ENCODE data around the gene CCN5. TPM values are rescaled to one million over a fixed set of nuclear protein-coding genes. Genes with fewer than 3 reads are reported as not detected.

CCN5 gene
- total RNA-seq, 2 donors from 2014 or later = not detected

DNA sequence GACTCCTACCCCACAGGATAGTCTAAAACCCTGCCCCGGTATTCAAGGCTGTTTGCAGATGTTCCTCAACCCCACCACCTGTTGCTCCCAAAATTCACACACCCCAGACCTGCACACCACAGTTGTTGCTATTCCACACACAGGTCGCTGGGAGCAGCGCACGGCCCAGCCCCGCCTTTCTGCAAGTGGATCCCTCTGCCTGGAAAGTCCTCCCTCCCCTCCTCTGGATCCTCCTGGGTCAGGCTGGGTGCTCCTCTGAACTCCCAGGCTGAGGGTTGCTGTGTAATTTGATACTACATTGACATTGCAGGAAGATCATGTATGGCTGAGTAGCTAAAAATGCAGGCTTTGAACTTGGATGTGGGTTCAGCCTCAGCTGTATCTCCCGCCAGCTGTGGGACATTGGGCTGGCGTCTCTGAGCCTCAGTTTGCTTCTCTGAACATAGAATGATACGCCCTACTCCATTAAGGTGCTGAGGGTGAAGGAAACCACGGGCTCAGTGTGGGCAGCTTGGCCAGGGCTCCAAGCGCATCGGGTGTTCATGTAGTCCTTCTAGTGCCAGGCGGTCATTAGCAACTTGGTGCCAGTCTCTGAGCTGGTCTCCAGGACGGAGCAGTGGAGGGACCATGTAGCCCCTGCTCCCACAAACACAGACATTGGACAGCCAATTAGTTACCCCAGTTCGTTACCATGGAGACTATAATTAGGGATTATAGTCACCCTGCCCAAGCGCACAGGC, 13.9 kb upstream of the CCN5 start:
- no peak overlapping the region for H3K4me3 ChIP-seq (ENCODE audit: low read length)
- TF ChIP-seq, protein P1, sequence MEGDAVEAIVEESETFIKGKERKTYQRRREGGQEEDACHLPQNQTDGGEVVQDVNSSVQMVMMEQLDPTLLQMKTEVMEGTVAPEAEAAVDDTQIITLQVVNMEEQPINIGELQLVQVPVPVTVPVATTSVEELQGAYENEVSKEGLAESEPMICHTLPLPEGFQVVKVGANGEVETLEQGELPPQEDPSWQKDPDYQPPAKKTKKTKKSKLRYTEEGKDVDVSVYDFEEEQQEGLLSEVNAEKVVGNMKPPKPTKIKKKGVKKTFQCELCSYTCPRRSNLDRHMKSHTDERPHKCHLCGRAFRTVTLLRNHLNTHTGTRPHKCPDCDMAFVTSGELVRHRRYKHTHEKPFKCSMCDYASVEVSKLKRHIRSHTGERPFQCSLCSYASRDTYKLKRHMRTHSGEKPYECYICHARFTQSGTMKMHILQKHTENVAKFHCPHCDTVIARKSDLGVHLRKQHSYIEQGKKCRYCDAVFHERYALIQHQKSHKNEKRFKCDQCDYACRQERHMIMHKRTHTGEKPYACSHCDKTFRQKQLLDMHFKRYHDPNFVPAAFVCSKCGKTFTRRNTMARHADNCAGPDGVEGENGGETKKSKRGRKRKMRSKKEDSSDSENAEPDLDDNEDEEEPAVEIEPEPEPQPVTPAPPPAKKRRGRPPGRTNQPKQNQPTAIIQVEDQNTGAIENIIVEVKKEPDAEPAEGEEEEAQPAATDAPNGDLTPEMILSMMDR (conservative IDR thresholded peaks at IDR 0.05) = no peak
- H3K4me1 ChIP-seq (ENCODE audit: control insufficient read depth, insufficient read depth, low read length) = no peaks in the 10 kb centered on the region
- peaks cover 10% of the 10 kb centered on the region for H3K4me1 Mint-ChIP-seq
- H3K27ac ChIP-seq (ENCODE audit: low read depth, low read length) = no peak overlapping the region
- DNase-seq = peak; percentile 79
- H3K27ac Mint-ChIP-seq = no peak overlapping the region
- H3K9ac ChIP-seq (ENCODE audit: extremely low read depth, low read length, poor library complexity, severe bottlenecking) = no peak overlapping the region
- H3K9me3 Mint-ChIP-seq = no peaks in the 10 kb centered on the region
- H3K36me3 Mint-ChIP-seq (ENCODE audit: low read depth) = no peaks in the 10 kb centered on the region
- H3K27me3 ChIP-seq (ENCODE audit: control insufficient read depth, insufficient read depth, low read length, poor library complexity, severe bottlenecking) = no peaks in the 10 kb centered on the region
- no peaks in the 10 kb centered on the region for H3K9me3 ChIP-seq (ENCODE audit: control insufficient read depth, low read length)
- H3K36me3 ChIP-seq (ENCODE audit: control insufficient read depth, insufficient read depth, low read length) = no peaks in the 10 kb centered on the region
- no peaks in the 10 kb centered on the region for H3K27me3 Mint-ChIP-seq (ENCODE audit: insufficient read depth)
- H3K4me3 Mint-ChIP-seq = no peak overlapping the region
- WGBS, 2 experiments (ENCODE audit: insufficient coverage in 1 of 2, insufficient read length in 1 of 2) = 84 to 87% methylated on average over 7 to 15 of the region's 15 CpGs

DNA sequence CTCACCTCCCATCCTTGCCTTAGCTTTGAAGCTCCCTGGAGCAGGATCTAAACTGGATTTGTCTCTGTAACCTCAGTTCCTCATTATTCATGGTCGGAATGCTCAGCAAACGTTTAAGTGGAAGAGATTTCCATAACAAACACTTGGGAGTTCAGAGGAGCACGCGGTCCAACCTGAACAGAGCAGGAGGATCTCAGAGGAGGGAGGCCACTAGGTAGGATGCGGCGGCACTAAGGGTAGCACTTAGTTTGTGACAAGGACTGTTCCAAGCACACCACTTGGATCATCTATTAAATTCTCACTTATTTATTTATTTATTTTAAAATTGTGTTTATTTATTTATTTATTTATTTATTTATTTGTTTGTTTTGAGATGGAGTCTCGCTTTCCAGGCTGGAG, 13.3 kb upstream of the CCN5 start:
- no peak overlapping the region for H3K9ac ChIP-seq (ENCODE audit: extremely low read depth, low read length, poor library complexity, severe bottlenecking)
- 81 to 89% methylated on average over 5 to 7 of the region's 7 CpGs for WGBS, 2 experiments (ENCODE audit: insufficient coverage in 1 of 2, insufficient read length in 1 of 2)

DNA sequence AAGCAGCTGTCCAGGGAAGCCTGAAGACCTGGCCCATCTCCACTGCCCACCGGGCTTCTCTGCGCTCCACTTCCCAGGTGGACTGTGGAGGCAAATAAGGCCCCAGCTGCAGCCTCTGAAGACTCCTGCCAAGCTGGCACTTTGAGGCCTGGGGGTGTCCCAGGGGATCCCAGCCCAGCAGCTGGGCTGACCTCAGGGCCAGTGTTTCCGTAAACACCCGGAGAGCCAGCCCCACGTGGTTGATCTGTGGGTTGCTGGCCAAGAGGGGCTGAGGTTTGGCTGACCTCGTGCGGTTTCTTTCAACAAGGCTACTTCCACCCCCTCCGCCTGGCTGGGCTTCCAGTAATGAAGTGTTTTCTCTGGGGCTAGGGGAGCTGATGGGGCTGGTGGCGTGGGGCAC, 12.4 kb upstream of the CCN5 start:
- H3K36me3 ChIP-seq (ENCODE audit: control insufficient read depth, insufficient read depth, low read length) = no peaks in the 10 kb centered on the region
- DNase-seq = no peak
- peaks cover 10% of the 10 kb centered on the region for H3K4me1 Mint-ChIP-seq
- no peak overlapping the region for H3K4me3 Mint-ChIP-seq
- TF ChIP-seq, protein P1 (conservative IDR thresholded peaks at IDR 0.05) = no peak
- H3K9ac ChIP-seq (ENCODE audit: extremely low read depth, low read length, poor library complexity, severe bottlenecking) = no peak overlapping the region
- H3K27me3 ChIP-seq (ENCODE audit: control insufficient read depth, insufficient read depth, low read length, poor library complexity, severe bottlenecking) = no peaks in the 10 kb centered on the region
- no peak overlapping the region for H3K27ac ChIP-seq (ENCODE audit: low read depth, low read length)
- WGBS, 2 experiments (ENCODE audit: insufficient coverage in 1 of 2, insufficient read length in 1 of 2) = 92 to 100% methylated on average over 1 to 9 of the region's 9 CpGs
- no peaks in the 10 kb centered on the region for H3K4me1 ChIP-seq (ENCODE audit: control insufficient read depth, insufficient read depth, low read length)
- H3K4me3 ChIP-seq (ENCODE audit: low read length) = no peak overlapping the region
- no peak overlapping the region for H3K27ac Mint-ChIP-seq
- H3K9me3 Mint-ChIP-seq = no peaks in the 10 kb centered on the region
- H3K36me3 Mint-ChIP-seq (ENCODE audit: low read depth) = no peaks in the 10 kb centered on the region
- no peaks in the 10 kb centered on the region for H3K9me3 ChIP-seq (ENCODE audit: control insufficient read depth, low read length)
- no peaks in the 10 kb centered on the region for H3K27me3 Mint-ChIP-seq (ENCODE audit: insufficient read depth)

More for the DNA sequence above, 13.3 kb upstream of the CCN5 start:
- Histone ChIP-seq H3K36me3 (ENCODE audit: control insufficient read depth, insufficient read depth, low read length) (no peaks in the 10 kb centered on the region), H3K4me1 (ENCODE audit: control insufficient read depth, insufficient read depth, low read length) (no peaks in the 10 kb centered on the region), H3K27me3 (ENCODE audit: control insufficient read depth, insufficient read depth, low read length, poor library complexity, severe bottlenecking) (no peaks in the 10 kb centered on the region), H3K27ac (ENCODE audit: low read depth, low read length) (no peak overlapping the region), H3K9me3 (ENCODE audit: control insufficient read depth, low read length) (no peaks in the 10 kb centered on the region), H3K4me3 (ENCODE audit: low read length) (no peak overlapping the region)
- Mint-ChIP-seq H3K9me3 (no peaks in the 10 kb centered on the region), H3K27me3 (ENCODE audit: insufficient read depth) (no peaks in the 10 kb centered on the region), H3K4me1 (peaks cover 10% of the 10 kb centered on the region), H3K36me3 (ENCODE audit: low read depth) (no peaks in the 10 kb centered on the region), H3K27ac (no peak overlapping the region), H3K4me3 (no peak overlapping the region)
- TF ChIP-seq, protein P1 (conservative IDR thresholded peaks at IDR 0.05) = no peak
- no peak for DNase-seq
